Fibroblast of villous mesenchyme (primary cell): Measurements from ENCODE around the gene LRRC18. TPM values are rescaled to one million over a fixed set of nuclear protein-coding genes. Genes with fewer than 3 reads are reported as not detected.

Experiments
- DNase-seq: peaks from one replicate; pipeline ENCODE4 v3.0.0-alpha.2; 2010; ENCODE audit warnings: low read depth
- H3K4me3 ChIP-seq: 2 replicates; pipeline ENCODE4 v1.5.1; 2011; ENCODE audit warnings: low read depth, mild to moderate bottlenecking, low read length
- total RNA-seq: library from RNA; depleted of rRNA; stranded (reverse); fragments of >200 nt; gene quantifications from 2 replicates; pipeline ENCODE4 v1.2.3, GENCODE V29; 2012
- TF ChIP-seq, protein P1 (sequence below): IDR thresholded peaks from 2 replicates; pipeline ENCODE4 v1.5.1; 2012; ENCODE audit warnings: low read depth, mild to moderate bottlenecking, low read length; ENCODE audit not compliant: insufficient read depth

LRRC18 gene
- total RNA-seq, 1 donor, result not detected

GRCh38 chr10:48934672-48935501 is 4.8 kb downstream of the LRRC18 start:
- no peak for DNase-seq
- H3K4me3 ChIP-seq, result no peak overlapping the region
- TF ChIP-seq, protein P1, sequence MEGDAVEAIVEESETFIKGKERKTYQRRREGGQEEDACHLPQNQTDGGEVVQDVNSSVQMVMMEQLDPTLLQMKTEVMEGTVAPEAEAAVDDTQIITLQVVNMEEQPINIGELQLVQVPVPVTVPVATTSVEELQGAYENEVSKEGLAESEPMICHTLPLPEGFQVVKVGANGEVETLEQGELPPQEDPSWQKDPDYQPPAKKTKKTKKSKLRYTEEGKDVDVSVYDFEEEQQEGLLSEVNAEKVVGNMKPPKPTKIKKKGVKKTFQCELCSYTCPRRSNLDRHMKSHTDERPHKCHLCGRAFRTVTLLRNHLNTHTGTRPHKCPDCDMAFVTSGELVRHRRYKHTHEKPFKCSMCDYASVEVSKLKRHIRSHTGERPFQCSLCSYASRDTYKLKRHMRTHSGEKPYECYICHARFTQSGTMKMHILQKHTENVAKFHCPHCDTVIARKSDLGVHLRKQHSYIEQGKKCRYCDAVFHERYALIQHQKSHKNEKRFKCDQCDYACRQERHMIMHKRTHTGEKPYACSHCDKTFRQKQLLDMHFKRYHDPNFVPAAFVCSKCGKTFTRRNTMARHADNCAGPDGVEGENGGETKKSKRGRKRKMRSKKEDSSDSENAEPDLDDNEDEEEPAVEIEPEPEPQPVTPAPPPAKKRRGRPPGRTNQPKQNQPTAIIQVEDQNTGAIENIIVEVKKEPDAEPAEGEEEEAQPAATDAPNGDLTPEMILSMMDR, result no peak

- no peak for DNase-seq
Measured at GRCh38 chr10:48932831-48933664, 6.6 kb downstream of the LRRC18 start.

GRCh38 chr10:48931188-48931587 is 8.5 kb downstream of the LRRC18 start:
- TF ChIP-seq, protein P1, result no peak
- no peak for DNase-seq
- H3K4me3 ChIP-seq, result no peak overlapping the region

More at GRCh38 chr10:48932831-48933664, 6.6 kb downstream of the LRRC18 start:
- H3K4me3 ChIP-seq, result no peak overlapping the region
- TF ChIP-seq, protein P1, result no peak

GRCh38 chr10:48929413-48929990 is 10.1 kb downstream of the LRRC18 start:
- TF ChIP-seq, protein P1, result no peak
- no peak overlapping the region for H3K4me3 ChIP-seq
- DNase-seq, result no peak

DNA sequence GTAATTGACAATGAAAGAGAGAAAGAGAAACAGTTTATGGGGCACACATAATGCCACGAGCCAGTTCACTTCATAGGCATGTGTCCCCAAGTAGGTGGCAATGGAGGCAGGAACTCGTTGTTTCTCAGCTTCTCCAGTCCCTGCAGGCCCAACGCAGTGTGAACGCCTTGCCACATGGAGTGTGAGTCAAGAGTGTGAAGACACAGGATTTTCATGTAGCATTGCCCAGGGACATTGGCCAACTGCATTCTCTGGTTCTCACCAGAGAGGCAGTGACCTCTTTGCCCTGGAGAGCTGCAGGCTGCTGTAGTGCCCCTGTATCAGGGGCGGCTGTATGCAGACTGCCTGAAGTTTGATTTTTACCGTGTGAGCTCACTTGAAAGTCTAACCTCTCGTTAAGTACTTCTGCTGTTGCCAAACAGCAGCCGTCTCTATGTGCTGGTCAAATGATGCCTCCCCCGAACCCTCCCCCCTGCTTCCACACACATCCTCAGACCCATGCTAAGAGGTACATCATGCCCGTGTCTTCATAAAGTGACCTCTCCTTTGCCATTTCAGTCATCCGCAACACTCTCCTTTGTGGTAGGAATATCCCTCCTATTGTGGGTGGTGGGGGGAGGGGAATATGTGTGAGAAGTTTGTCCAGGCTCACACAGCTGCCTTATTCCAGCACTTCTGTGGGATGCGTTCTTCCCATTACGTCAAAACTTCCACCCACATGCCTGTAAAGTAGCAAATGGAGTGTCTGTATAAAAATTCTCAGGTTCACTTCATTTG is 12.7 kb downstream of the LRRC18 start:
- TF ChIP-seq, protein P1, result no peak
- no peak overlapping the region for H3K4me3 ChIP-seq
- DNase-seq, result no peak

DNA sequence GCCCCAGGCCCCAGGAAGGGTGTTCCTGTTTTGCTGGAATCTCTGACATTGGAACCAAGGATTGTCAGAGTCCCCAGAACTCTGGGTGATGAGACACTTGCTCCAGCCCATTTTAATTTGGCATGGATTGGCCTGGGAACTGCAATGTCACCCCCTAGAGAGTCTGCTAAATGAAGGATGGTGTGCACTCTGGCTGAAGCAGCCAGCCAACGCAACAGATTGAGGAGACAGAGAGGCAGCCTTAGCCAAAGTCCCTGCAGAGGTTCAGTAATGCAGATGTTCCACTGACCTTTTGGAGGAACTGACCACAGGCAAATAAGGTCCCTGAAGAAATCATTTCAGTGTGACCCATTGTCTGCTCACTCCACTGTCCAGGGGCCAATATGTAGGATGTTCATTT is 13.4 kb downstream of the LRRC18 start:
- no peak for DNase-seq
- TF ChIP-seq, protein P1, result no peak
- no peak overlapping the region for H3K4me3 ChIP-seq
